ENCODE data around the gene CACNA1C. TPM values are rescaled to one million over a fixed set of nuclear protein-coding genes. Genes with fewer than 3 reads are reported as not detected.
"Not testable (repeated sequence)": the region's sequence is repeated elsewhere in the genome, so short reads cannot be mapped to it uniquely, and the experiment has no call there.

CACNA1C gene
- total RNA-seq, 2 experiments from 2014 or later, result 0.04 TPM

GRCh38 chr12:2475984-2476383 lies 423.2 kb downstream of the CACNA1C start:
- CTCF ChIA-PET, result no interaction called here
- POLR2A ChIA-PET, result no interaction called here

GRCh38 chr12:2477009-2477766 lies 424.4 kb downstream of the CACNA1C start:
- ChIA-PET POLR2A (no interaction called here), CTCF (no interaction called here)

GRCh38 chr12:2479851-2480535 lies 427.2 kb downstream of the CACNA1C start:
- POLR2A ChIA-PET, result no interaction called here
- CTCF ChIA-PET, result no interaction called here

GRCh38 chr12:2481346-2481745 lies 428.6 kb downstream of the CACNA1C start:
- ChIA-PET POLR2A (no interaction called here), CTCF (no interaction called here)

- POLR2A ChIA-PET, result no interaction called here
- CTCF ChIA-PET, result no interaction called here
Measured at GRCh38 chr12:2481951-2482350, 429.2 kb downstream of the CACNA1C start.

GRCh38 chr12:2482938-2483660 lies 430.3 kb downstream of the CACNA1C start:
- ChIA-PET POLR2A (no interaction called here), CTCF (no interaction called here)

GRCh38 chr12:2483713-2484112 lies 430.9 kb downstream of the CACNA1C start:
- CTCF ChIA-PET, result no interaction called here

GRCh38 chr12:2484141-2484776 lies 431.5 kb downstream of the CACNA1C start:
- POLR2A ChIA-PET, result no interaction called here
- CTCF ChIA-PET, result no interaction called here

More at GRCh38 chr12:2483713-2484112, 430.9 kb downstream of the CACNA1C start:
- POLR2A ChIA-PET, result no interaction called here

- POLR2A ChIA-PET, result no interaction called here
- CTCF ChIA-PET, result no interaction called here
Measured at GRCh38 chr12:2485681-2486080, 432.9 kb downstream of the CACNA1C start.

GRCh38 chr12:2486796-2487195 lies 434.0 kb downstream of the CACNA1C start:
- CTCF ChIA-PET, result no interaction called here

GRCh38 chr12:2487278-2487677 lies 434.5 kb downstream of the CACNA1C start:
- CTCF ChIA-PET, result no interaction called here
- POLR2A ChIA-PET, result interaction anchor here (0.6 kb wide), 1 partner anchor 684 kb away, joined by 3 read pairs; no protein-coding TSS in a partner anchor

More at GRCh38 chr12:2486796-2487195, 434.0 kb downstream of the CACNA1C start:
- POLR2A ChIA-PET, result no interaction called here

GRCh38 chr12:2488131-2488530 lies 435.3 kb downstream of the CACNA1C start:
- CTCF ChIA-PET, result no interaction called here
- POLR2A ChIA-PET, result no interaction called here

GRCh38 chr12:2488596-2488995 lies 435.8 kb downstream of the CACNA1C start:
- CTCF ChIA-PET, result no interaction called here
- POLR2A ChIA-PET, result no interaction called here

GRCh38 chr12:2489275-2489674 lies 436.5 kb downstream of the CACNA1C start:
- POLR2A ChIA-PET, result no interaction called here
- CTCF ChIA-PET, result no interaction called here

- ChIA-PET CTCF (no interaction called here), POLR2A (no interaction called here)
Measured at GRCh38 chr12:2490831-2491230, 438.0 kb downstream of the CACNA1C start.

GRCh38 chr12:2491349-2491748 lies 438.6 kb downstream of the CACNA1C start:
- CTCF ChIA-PET, POLR2A ChIA-PET: not testable (repeated sequence)

- CTCF ChIA-PET, result no interaction called here
- POLR2A ChIA-PET, result no interaction called here
Measured at GRCh38 chr12:2492236-2492635, 439.4 kb downstream of the CACNA1C start.

GRCh38 chr12:2493086-2493485 lies 440.3 kb downstream of the CACNA1C start:
- ChIA-PET CTCF (no interaction called here), POLR2A (no interaction called here)

GRCh38 chr12:2494486-2495192 lies 441.9 kb downstream of the CACNA1C start:
- CTCF ChIA-PET, result no interaction called here
- POLR2A ChIA-PET, result no interaction called here
